Heart right ventricle (tissue), 16 donors: Measurements from ENCODE around the gene GRK5. TPM values are rescaled to one million over a fixed set of nuclear protein-coding genes. Genes with fewer than 3 reads are reported as not detected.

Experiments used
- ATAC-seq, 8 donors: fragments of 200-7000 bp; cut with Tn5 transposase; one replicate each; pipeline ENCODE4 v1.9.1; 2020; ENCODE audit warnings: mild to moderate bottlenecking in 8 of 8, moderate library complexity in 8 of 8, moderate number of reproducible peaks in 1 of 8
- DNase-seq, 2 donors: peaks; one replicate each; pipeline ENCODE4 v3.0.0-alpha.2; 2020
- H3K27ac ChIP-seq, 10 donors: fragments of 200-600 bp; sonication (generic) in 2 of 10; one replicate each; pipeline versions ENCODE4 v1.5.0 to v1.8.0; 2020 to 2022; ENCODE audit warnings: mild to moderate bottlenecking in 3 of 10
- H3K27me3 ChIP-seq, 7 donors: fragments of 200-600 bp; one replicate each; pipeline ENCODE4 v1.8.0; 2021 to 2022; ENCODE audit warnings: mild to moderate bottlenecking in 2 of 7
- H3K36me3 ChIP-seq, 9 donors: fragments of 200-600 bp; sonication (generic) in 1 of 9; one replicate each; pipeline versions ENCODE4 v1.5.0 to v1.8.0; 2020 to 2022; ENCODE audit warnings: mild to moderate bottlenecking in 2 of 9
- H3K4me1 ChIP-seq, 9 donors: fragments of 200-600 bp; sonication (generic) in 1 of 9; one replicate each; pipeline versions ENCODE4 v1.5.0 to v1.8.0; 2020 to 2022; ENCODE audit warnings: mild to moderate bottlenecking in 4 of 9
- H3K4me3 ChIP-seq, 10 donors: fragments of 200-600 bp; sonication (generic) in 2 of 10; one replicate each; pipeline versions ENCODE4 v1.5.0 to v1.8.0; 2020 to 2022; ENCODE audit warnings: mild to moderate bottlenecking in 7 of 10, moderate library complexity in 2 of 10
- H3K9me3 ChIP-seq, 11 donors: fragments of 200-600 bp in 10 of 11; sonication (generic) in 2 of 11; one replicate each; pipeline versions ENCODE4 v1.5.0 to v1.8.0; 2013 to 2022; ENCODE audit warnings: mild to moderate bottlenecking in 2 of 11, control low read depth in 1 of 11, moderate library complexity in 1 of 11
- CTCF ChIP-seq, 9 donors: fragments of 200-600 bp; sonication (generic) in 2 of 9; IDR thresholded peaks; one replicate each; pipeline versions ENCODE4 v1.5.0 to v1.8.0; 2021 to 2022; ENCODE audit warnings: antibody characterized with exemption in 9 of 9, mild to moderate bottlenecking in 5 of 9, moderate library complexity in 1 of 9
- WGBS, 2 donors: extraction: QIAGEN DNeasy Blood & Tissue Kit; methylation state at CpG; one replicate each; pipeline ENCODE4 v1.1.7; 2013; ENCODE audit warnings: inconsistent platforms in 1 of 2; 5-methylcytosine and 5-hydroxymethylcytosine counted together
- intact Hi-C, 10 donors: fragments of 100-400 bp; cut with DNase I; formaldehyde crosslinking; loops; one replicate each; pipeline versions ENCODE4 v1.11.1 to v1.14.2; 2022
- polyA plus RNA-seq, 2 donors: library from polyadenylated mRNA; stranded (reverse); fragments of 200-250 nt; gene quantifications; one replicate each; pipeline ENCODE4 v1.2.3, GENCODE V29; 2013
- total RNA-seq, 10 donors: library from RNA; stranded (reverse); fragmentation: NEBNext Ultra II Directional in 3 of 10; extraction: Animal tissue kit (Norgen Biotek cat#: 25700) in 3 of 10; gene quantifications; one replicate each; pipeline versions ENCODE4 v1.2.1 to v1.2.4, GENCODE V29; 2021 to 2023
- donor health status: Arrhythmogenic right ventricular cardiomyopathy.
- donor health status: ischemic (EF 13 %, LVEDD 7.1; RV severe dilation, severe dysfunction).
- donor health status: healthy with polysubstance abuse.
- donor health status: DM: no; HTN: yes; CAD: no.
- donor health status: DM: no; HTN: no; CAD: no.
- donor health status: ischemic (EF 25% LVEDD 6.9; RV normal size, moderate dysfunction).
- donor health status: ischemic (EF 25% LVEDD 5.7; RV mildly dilated, moderate dysfunction).
- donor health status: healthy.
- donor health status: DM: yes; HTN: yes; CAD: no.
- donor health status: Ischemic cardiomyopathy.
- donor health status: ischemic (EF 35%, LVEDD 5.7; RV mildly dilated, moderate dysfunction).
- donor health status: nonischemic (EF 11% LVEDD 7.7; RV severe dilation, severe dysfunction).
- donor health status: DM: yes; HTN: yes; CAD: no.
- donor health status: PGD.
- donor health status: ischemic (EF 29% LVEDD 5.4; RV normal size, mild dysfunction).
- donor health status: nonischemic (EF 23%, LVEDD 6.1; RV moderate dilation, normal function).

Gene GRK5
- total and polyA plus RNA-seq, 12 donors = 11.8 to 80.5 (median 26.6) TPM

DNA sequence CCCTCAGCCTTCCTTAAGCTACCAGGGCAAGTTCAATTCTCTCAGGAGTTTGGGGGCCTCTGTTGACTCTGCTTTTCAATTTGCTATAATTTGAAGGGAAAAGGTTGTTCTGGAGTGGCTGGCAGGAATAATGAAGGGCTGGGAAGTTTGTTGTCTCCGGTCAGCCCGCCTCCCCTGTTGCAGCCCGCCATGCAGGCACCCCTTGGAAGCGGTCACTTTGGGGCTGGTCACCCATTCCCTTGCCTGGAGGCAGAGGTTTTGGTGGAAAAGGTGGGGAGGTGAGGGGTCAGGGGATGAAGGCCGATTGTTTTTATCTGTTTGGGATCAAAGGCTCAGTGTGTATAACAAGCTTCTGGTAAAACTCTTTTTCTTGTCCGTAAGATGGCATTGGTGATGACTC, 79.1 kb downstream of the GRK5 start:
- no peaks in the 10 kb centered on the region for H3K36me3 ChIP-seq
- H3K9me3 ChIP-seq = no peaks in the 10 kb centered on the region
- intact Hi-C loops = loop anchor here in 1 of 10 donors (5.0 to 10.0 kb wide), 2 partner anchors 79 to 128 kb away; partner anchors contain the start of gene GRK5
- no peak overlapping the region for H3K4me3 ChIP-seq
- TF ChIP-seq CTCF (IDR thresholded peaks at IDR 0.05) = no peak
- H3K27me3 ChIP-seq = no peaks in the 10 kb centered on the region
- 89 to 91% methylated on average over 6 of the region's 6 CpGs for WGBS, 2 donors
- H3K27ac ChIP-seq = peak overlapping the region in 7 of 10 donors; percentile 9 to 81 (median 66)
- ATAC-seq (no peak), DNase-seq (no peak)
- peaks cover 52 to 99% (median 92%) of the 10 kb centered on the region in 9 donors for H3K4me1 ChIP-seq

- no peak for TF ChIP-seq CTCF (IDR thresholded peaks at IDR 0.05)
- 73 to 96% methylated on average over 2 of the region's 2 CpGs for WGBS, 2 donors
Measured at GRCh38 chr10:119286983-119287633, 79.7 kb downstream of the GRK5 start.

DNA sequence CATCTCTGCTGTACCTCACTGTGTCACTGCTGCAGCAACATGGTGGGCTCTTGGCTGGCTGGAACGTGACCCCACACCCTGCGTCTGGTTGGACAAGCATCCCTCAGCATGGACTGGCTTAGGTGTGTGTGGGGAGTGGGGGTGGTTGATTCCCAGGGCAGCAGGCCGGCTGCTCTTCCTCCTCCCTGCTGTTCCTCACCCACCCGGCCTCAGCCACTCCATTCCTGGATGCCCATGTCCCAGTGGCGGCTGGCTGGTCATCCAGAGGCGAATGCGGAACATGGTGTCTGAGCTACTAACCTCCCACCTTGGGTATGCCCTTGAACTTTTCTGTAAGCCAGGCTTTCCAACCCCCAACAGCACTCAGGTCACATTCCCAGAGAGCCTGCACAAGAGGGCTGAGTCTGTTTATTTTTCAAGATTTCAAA, 81.2 kb downstream of the GRK5 start:
- H3K27ac ChIP-seq = peak overlapping the region; percentile 34 to 81 (median 62)
- H3K27me3 ChIP-seq = no peaks in the 10 kb centered on the region
- ATAC-seq (peak in 6 of 8 donors; percentile 3 to 21 (median 17)), DNase-seq (no peak)
- H3K4me1 ChIP-seq = peaks cover 36 to 90% (median 81%) of the 10 kb centered on the region in 9 donors
- 69 to 78% methylated on average over 7 of the region's 7 CpGs for WGBS, 2 donors
- no peak overlapping the region for H3K4me3 ChIP-seq
- TF ChIP-seq CTCF (IDR thresholded peaks at IDR 0.05) = no peak
- H3K36me3 ChIP-seq = no peaks in the 10 kb centered on the region
- H3K9me3 ChIP-seq = no peaks in the 10 kb centered on the region
- intact Hi-C loops = loop anchor here in 1 of 10 donors (5.0 to 10.0 kb wide), 2 partner anchors 81 to 126 kb away; partner anchors contain the start of gene GRK5

More at GRCh38 chr10:119286983-119287633, 79.7 kb downstream of the GRK5 start:
- H3K4me1 ChIP-seq = peaks cover 46 to 93% (median 86%) of the 10 kb centered on the region in 9 donors
- ATAC-seq = no peak
- peak overlapping the region in 6 of 10 donors; percentile 11 to 81 (median 73) for H3K27ac ChIP-seq
- no peak for DNase-seq
- no peaks in the 10 kb centered on the region for H3K9me3 ChIP-seq
- H3K4me3 ChIP-seq = no peak overlapping the region
- intact Hi-C loops = loop anchor here in 1 of 10 donors (5.0 to 10.0 kb wide), 2 partner anchors 80 to 128 kb away; partner anchors contain the start of gene GRK5
- H3K36me3 ChIP-seq = no peaks in the 10 kb centered on the region
- H3K27me3 ChIP-seq = no peaks in the 10 kb centered on the region

GRCh38 chr10:119289227-119289920, 82.0 kb downstream of the GRK5 start:
- H3K4me1 ChIP-seq = peaks cover 33 to 90% (median 79%) of the 10 kb centered on the region in 9 donors
- WGBS, 2 donors = 65 to 67% methylated on average over 8 of the region's 8 CpGs
- no peak for TF ChIP-seq CTCF (IDR thresholded peaks at IDR 0.05)
- H3K4me3 ChIP-seq = no peak overlapping the region
- ATAC-seq = peak in 4 of 8 donors; percentile 25 to 46 (median 38)
- peak overlapping the region; percentile 10 to 81 (median 62) for H3K27ac ChIP-seq
- no peak for DNase-seq
- H3K36me3 ChIP-seq = peaks cover 0 to 3% (median 0%) of the 10 kb centered on the region in 9 donors
- H3K27me3 ChIP-seq = no peaks in the 10 kb centered on the region
- H3K9me3 ChIP-seq = no peaks in the 10 kb centered on the region
- intact Hi-C loops = loop anchor here in 1 of 10 donors (5.0 to 10.0 kb wide), 2 partner anchors 82 to 125 kb away; partner anchors contain the start of gene GRK5
